ENCODE data around the gene TP53. TPM values are rescaled to one million over a fixed set of nuclear protein-coding genes. Genes with fewer than 3 reads are reported as not detected.

Gene TP53
- polyA plus RNA-seq, 2 of the 4 experiments (the other 2 are of a cell fraction): 59.4 to 65.9 TPM

GRCh38 chr17:7687072-7687907, at the start of gene TP53 (continued):
- TF ChIP-seq REST (IDR thresholded peaks at IDR 0.05) (no peak), CHD2 (IDR thresholded peaks at IDR 0.05; ENCODE audit: low read length, partially characterized antibody) (peak; percentile 44), JUNB (IDR thresholded peaks at IDR 0.05) (peak; percentile 60; the same call in 1 of the 2 replicates), BCL3 (IDR thresholded peaks at IDR 0.05) (peak; percentile 99), EHMT2 (IDR thresholded peaks at IDR 0.05; ENCODE audit: low read depth) (no peak), NPAS2 (CRISPR knock-in tag; IDR thresholded peaks at IDR 0.05; ENCODE audit: borderline replicate concordance) (no peak), POLR2A (IDR thresholded peaks at IDR 0.05; ENCODE audit: low read length) (peak; percentile 97), ELK1 (IDR thresholded peaks at IDR 0.05; ENCODE audit: low read depth, low read length) (no peak), FOSL2 (IDR thresholded peaks at IDR 0.05) (peak; percentile 76), FOSL2 (CRISPR knock-in tag; IDR thresholded peaks at IDR 0.05) (peak; percentile 94), RNF2 (IDR thresholded peaks at IDR 0.05; ENCODE audit: borderline replicate concordance, low read depth) (no peak), HES2 (IDR thresholded peaks at IDR 0.05) (no peak)

- H3K4me1 ChIP-seq: no peaks in the 10 kb centered on the region
- CTCF ChIA-PET: interaction anchor here (4.8 kb wide), 1 partner anchor 11 kb away, joined by 35 read pairs; no protein-coding TSS in a partner anchor
- ATAC-seq: no peak
- FAIRE-seq: no peak
- WGBS (ENCODE audit: missing lambda C conversion rate): 88% methylated on average over 14 of the region's 14 CpGs
- DNase-seq (ENCODE audit: low read depth in 1 of 2, low spot score in 1 of 2): no peak
- no peak overlapping the region for H3K4me2 ChIP-seq
- no peak overlapping the region for H3K27ac ChIP-seq
- POLR2A ChIA-PET: no interaction called here
- no peaks in the 10 kb centered on the region for H3K9me3 ChIP-seq
- no peak overlapping the region for H3K4me3 ChIP-seq
- TF ChIP-seq FOSB (CRISPR knock-in tag; IDR thresholded peaks at IDR 0.05): no peak
- no peak for TF ChIP-seq FOSL2 (IDR thresholded peaks at IDR 0.05)
- no peak for TF ChIP-seq FOSL2 (CRISPR knock-in tag; IDR thresholded peaks at IDR 0.05)
- TF ChIP-seq HDAC2 (IDR thresholded peaks at IDR 0.05): no peak
- TF ChIP-seq ELK1 (IDR thresholded peaks at IDR 0.05; ENCODE audit: low read depth, low read length): no peak
- no peak for TF ChIP-seq RNF2 (IDR thresholded peaks at IDR 0.05; ENCODE audit: borderline replicate concordance, low read depth)
- TF ChIP-seq RAD21 (conservative IDR thresholded peaks at IDR 0.05 in 1 of 2, IDR thresholded peaks at IDR 0.05 in 1 of 2): no peak
- TF ChIP-seq CHD4 (IDR thresholded peaks at IDR 0.05; ENCODE audit: borderline replicate concordance): no peak
- TF ChIP-seq RFX5 (IDR thresholded peaks at IDR 0.05): no peak
- TF ChIP-seq HES2 (IDR thresholded peaks at IDR 0.05): no peak
- no peak for TF ChIP-seq EP300 (IDR thresholded peaks at IDR 0.05)
- TF ChIP-seq EHF (CRISPR knock-in tag; IDR thresholded peaks at IDR 0.05): no peak
- TF ChIP-seq POLR2AphosphoS2 (conservative IDR thresholded peaks at IDR 0.05; ENCODE audit: low read length): no peak
- no peak for TF ChIP-seq HMGXB4 (CRISPR knock-in tag; IDR thresholded peaks at IDR 0.05; ENCODE audit: borderline replicate concordance)
- TF ChIP-seq PBX3 (IDR thresholded peaks at IDR 0.05): no peak
Measured at GRCh38 chr17:7732981-7733539, 45.8 kb upstream of the TP53 start.

Measured in A549 (cell line).